ENCODE measurements around the gene DACT3.

Gene DACT3

GRCh38 chr19:46609511-46610412, 51.2 kb downstream of the DACT3 start:
- DNase-seq = no peak

- no peak for DNase-seq
Measured at GRCh38 chr19:46608581-46609345, 52.2 kb downstream of the DACT3 start.

- DNase-seq = no peak
Measured at GRCh38 chr19:46608178-46608577, 52.8 kb downstream of the DACT3 start.

- DNase-seq = no peak
Measured at GRCh38 chr19:46607448-46607841, 53.5 kb downstream of the DACT3 start.

- DNase-seq = no peak
Measured at GRCh38 chr19:46606681-46607447, 54.1 kb downstream of the DACT3 start.

GRCh38 chr19:46606019-46606418, 55.0 kb downstream of the DACT3 start:
- DNase-seq = no peak

- no peak for DNase-seq
Measured at GRCh38 chr19:46605356-46605821, 55.6 kb downstream of the DACT3 start.

- no peak for DNase-seq
Measured at GRCh38 chr19:46604781-46605355, 56.1 kb downstream of the DACT3 start.

- no peak for DNase-seq
Measured at GRCh38 chr19:46603752-46604231, 57.2 kb downstream of the DACT3 start.

GRCh38 chr19:46603195-46603637, 57.8 kb downstream of the DACT3 start:
- DNase-seq = peak; percentile 20

GRCh38 chr19:46602392-46603194, 58.4 kb downstream of the DACT3 start:
- DNase-seq = no peak

- no peak for DNase-seq
Measured at GRCh38 chr19:46601318-46602224, 59.4 kb downstream of the DACT3 start, which contains the start of gene CALM3. Gene CALM3, plus strand, starts transcription at chr19:46601330. Its CDS starts 105 bp downstream, at chr19:46601435.

- peak; percentile 98 for DNase-seq
Measured at GRCh38 chr19:46600384-46601317, 60.3 kb downstream of the DACT3 start.

GRCh38 chr19:46599716-46600373, 61.1 kb downstream of the DACT3 start:
- DNase-seq = no peak

GRCh38 chr19:46598372-46598917, 62.5 kb downstream of the DACT3 start:
- DNase-seq = no peak

All from CD4-positive, alpha-beta T cell treated with Interleukin-17A for 1 hour (primary cell).